Body of pancreas (tissue), 4 donors: ENCODE measurements around the gene MAP10. TPM values are rescaled to one million over a fixed set of nuclear protein-coding genes. Genes with fewer than 3 reads are reported as not detected.

Experiments used
- ATAC-seq: fragments of 150-250 bp; one replicate; pipeline ENCODE4 v1.9.1; 2016
- DNase-seq, 4 donors: peaks; one replicate each; pipeline ENCODE4 v3.0.0-alpha.2; 2019
- H3K27ac ChIP-seq, 4 donors: fragments of 200-600 bp; sonication (generic); 1 replicate in 3 of 4; 2 replicates in 1 of 4; pipeline versions ENCODE4 v1.5.1 to v1.6.1; 2016 to 2019; ENCODE audit warnings: mild to moderate bottlenecking in 1 of 4, mixed read lengths in 1 of 4, moderate library complexity in 1 of 4
- H3K27me3 ChIP-seq, 2 donors: fragments of 200-600 bp; sonication (generic); one replicate each; pipeline ENCODE4 v1.6.0; 2016; ENCODE audit warnings: mild to moderate bottlenecking in 1 of 2
- H3K36me3 ChIP-seq, 2 donors: fragments of 200-600 bp; sonication (generic); replicated peaks in 1 of 2; 2 replicates each; pipeline ENCODE4 v1.5.1; 2016; ENCODE audit warnings: low read depth in 2 of 2; ENCODE audit not compliant: insufficient read depth in 1 of 2
- H3K4me1 ChIP-seq: fragments of 200-600 bp; sonication (generic); one replicate; pipeline ENCODE4 v1.6.0; 2016
- H3K4me3 ChIP-seq, 2 donors: fragments of 200-600 bp; sonication (generic); 1 replicate in 1 of 2; 2 replicates in 1 of 2; pipeline ENCODE4 v1.5.1; 2016 to 2019
- H3K9me3 ChIP-seq, 3 donors: fragments of 200-600 bp; sonication (generic); 1 replicate in 2 of 3; 2 replicates in 1 of 3; pipeline ENCODE4 v1.5.1; 2016
- POLR2A ChIP-seq, 3 donors: fragments of 450-650 bp; IDR thresholded peaks; one replicate each; pipeline ENCODE4 v1.6.1; 2016; ENCODE audit warnings: antibody characterized with exemption in 3 of 3, mild to moderate bottlenecking in 2 of 3
- WGBS, 2 donors: methylation state at CpG; one replicate each; pipeline ENCODE4 v1.1.5; 2017; 5-methylcytosine and 5-hydroxymethylcytosine counted together
- intact Hi-C: fragments of 100-400 bp; cut with DNase I; formaldehyde crosslinking; loops from one replicate; pipeline ENCODE4 v1.15.1; 2023
- total RNA-seq, 2 donors: library from RNA; depleted of rRNA; stranded (reverse); fragments of >200 nt; gene quantifications; one replicate each; pipeline ENCODE4 v1.1.0, GENCODE V29; 2016
- TF ChIP-seq, protein P1 (sequence below), 7 experiments: fragments of 450-650 bp in 4 of 7; fragments of 200-600 bp in 3 of 7; sonication (generic) in 3 of 7; IDR thresholded peaks; one replicate each; pipeline ENCODE4 v1.5.1; 2016 to 2019; ENCODE audit warnings: antibody characterized with exemption in 7 of 7

The MAP10 gene
- total RNA-seq, 2 donors from 2014 or later, result 2.3 to 4.2 TPM

- ATAC-seq (no peak), DNase-seq (no peak)
- 64 to 77% methylated on average over 6 of the region's 6 CpGs for WGBS, 2 donors
- H3K4me3 ChIP-seq, result no peak overlapping the region
- TF ChIP-seq, protein P1, sequence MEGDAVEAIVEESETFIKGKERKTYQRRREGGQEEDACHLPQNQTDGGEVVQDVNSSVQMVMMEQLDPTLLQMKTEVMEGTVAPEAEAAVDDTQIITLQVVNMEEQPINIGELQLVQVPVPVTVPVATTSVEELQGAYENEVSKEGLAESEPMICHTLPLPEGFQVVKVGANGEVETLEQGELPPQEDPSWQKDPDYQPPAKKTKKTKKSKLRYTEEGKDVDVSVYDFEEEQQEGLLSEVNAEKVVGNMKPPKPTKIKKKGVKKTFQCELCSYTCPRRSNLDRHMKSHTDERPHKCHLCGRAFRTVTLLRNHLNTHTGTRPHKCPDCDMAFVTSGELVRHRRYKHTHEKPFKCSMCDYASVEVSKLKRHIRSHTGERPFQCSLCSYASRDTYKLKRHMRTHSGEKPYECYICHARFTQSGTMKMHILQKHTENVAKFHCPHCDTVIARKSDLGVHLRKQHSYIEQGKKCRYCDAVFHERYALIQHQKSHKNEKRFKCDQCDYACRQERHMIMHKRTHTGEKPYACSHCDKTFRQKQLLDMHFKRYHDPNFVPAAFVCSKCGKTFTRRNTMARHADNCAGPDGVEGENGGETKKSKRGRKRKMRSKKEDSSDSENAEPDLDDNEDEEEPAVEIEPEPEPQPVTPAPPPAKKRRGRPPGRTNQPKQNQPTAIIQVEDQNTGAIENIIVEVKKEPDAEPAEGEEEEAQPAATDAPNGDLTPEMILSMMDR (IDR thresholded peaks at IDR 0.05), result no peak
- TF ChIP-seq POLR2A (IDR thresholded peaks at IDR 0.05), result no peak
- no peak overlapping the region for H3K27ac ChIP-seq
- H3K9me3 ChIP-seq, result no peaks in the 10 kb centered on the region
- no peaks in the 10 kb centered on the region for H3K27me3 ChIP-seq
- H3K4me1 ChIP-seq, result no peaks in the 10 kb centered on the region
- no peaks in the 10 kb centered on the region for H3K36me3 ChIP-seq
- intact Hi-C loops, result no loop called here
These were observed 40.3 kb downstream of the MAP10 start for GRCh38 chr1:232845406-232845955.

DNA sequence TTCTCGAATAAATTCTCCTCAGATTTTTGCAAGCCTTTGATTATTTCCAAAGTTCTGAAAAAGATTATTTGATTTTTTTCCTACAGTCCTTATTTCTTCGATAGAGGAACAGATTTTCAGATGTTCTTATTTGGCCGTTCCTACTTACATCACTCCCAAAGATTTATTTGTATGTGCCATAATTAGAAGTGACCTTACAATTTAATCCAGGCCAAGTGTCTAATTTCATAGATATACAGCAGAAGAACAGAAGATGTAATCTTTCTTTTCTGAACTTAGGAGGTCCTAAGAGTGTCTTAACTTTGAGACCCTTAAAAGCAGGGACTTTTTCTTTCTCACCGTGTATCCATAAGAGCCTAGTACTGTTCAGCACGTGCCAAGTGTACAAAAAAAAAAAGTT, 46.3 kb downstream of the MAP10 start:
- TF ChIP-seq, protein P1 (IDR thresholded peaks at IDR 0.05), result no peak
- TF ChIP-seq POLR2A (IDR thresholded peaks at IDR 0.05), result no peak
- Histone ChIP-seq H3K4me3 (no peak overlapping the region), H3K9me3 (no peaks in the 10 kb centered on the region), H3K4me1 (no peaks in the 10 kb centered on the region), H3K27ac (no peak overlapping the region), H3K27me3 (no peaks in the 10 kb centered on the region), H3K36me3 (no peaks in the 10 kb centered on the region)
- no peak for ATAC-seq
- intact Hi-C loops, result no loop called here
- DNase-seq, result no peak
- WGBS, 2 donors, result 45 to 50% methylated on average over 5 of the region's 5 CpGs

DNA sequence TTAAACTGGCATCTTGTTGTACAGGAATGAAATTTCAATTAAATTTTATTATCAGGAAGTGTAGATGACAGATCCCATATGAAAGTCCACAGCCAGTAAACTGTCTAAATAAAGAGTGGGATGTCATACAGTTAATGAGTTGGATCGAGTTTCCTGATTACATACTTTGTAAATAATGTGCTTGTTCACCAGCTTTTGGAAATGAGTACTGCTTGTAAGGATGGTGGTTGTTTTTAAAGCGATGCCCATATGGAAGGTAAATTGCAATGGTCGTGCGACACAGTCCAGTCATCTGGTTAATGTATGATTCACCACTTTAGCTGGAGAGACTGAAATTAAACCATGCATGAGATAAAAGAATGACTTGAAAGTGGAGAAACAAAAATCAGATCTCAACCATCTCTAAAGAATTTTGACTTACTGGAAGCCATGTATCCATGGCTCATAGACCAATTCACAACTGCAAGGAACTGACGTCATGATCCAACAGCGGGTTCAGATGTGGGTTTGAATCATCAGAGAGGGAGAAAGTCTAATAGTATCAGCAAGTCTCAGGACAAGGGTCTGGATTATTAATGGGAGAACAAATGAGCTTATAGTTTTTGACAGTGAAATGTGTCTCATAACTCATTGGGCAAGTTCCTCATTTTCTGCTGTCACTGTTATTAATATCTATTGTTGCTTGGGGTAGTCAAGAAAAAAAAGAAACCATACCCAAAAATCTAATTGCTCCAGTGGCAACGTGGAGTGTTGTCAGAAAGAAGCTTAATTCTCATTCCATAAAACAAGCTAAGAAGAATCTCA, 49.0 kb downstream of the MAP10 start:
- intact Hi-C loops, result no loop called here
- Histone ChIP-seq H3K4me1 (no peaks in the 10 kb centered on the region), H3K27ac (no peak overlapping the region), H3K36me3 (no peaks in the 10 kb centered on the region), H3K9me3 (no peaks in the 10 kb centered on the region), H3K4me3 (no peak overlapping the region), H3K27me3 (no peaks in the 10 kb centered on the region)
- TF ChIP-seq, protein P1 (IDR thresholded peaks at IDR 0.05), result no peak
- TF ChIP-seq POLR2A (IDR thresholded peaks at IDR 0.05), result no peak
- DNase-seq (no peak), ATAC-seq (no peak)
- WGBS, 2 donors, result 61 to 66% methylated on average over 7 of the region's 7 CpGs

GRCh38 chr1:232854798-232855159, 49.6 kb downstream of the MAP10 start:
- DNase-seq, result no peak

More at GRCh38 chr1:232854798-232855159, 49.6 kb downstream of the MAP10 start:
- Histone ChIP-seq H3K36me3 (no peaks in the 10 kb centered on the region), H3K9me3 (no peaks in the 10 kb centered on the region), H3K27me3 (no peaks in the 10 kb centered on the region), H3K4me1 (no peaks in the 10 kb centered on the region), H3K27ac (no peak overlapping the region), H3K4me3 (no peak overlapping the region)
- ATAC-seq, result no peak
- WGBS, 2 donors, result 84 to 89% methylated on average over 2 of the region's 2 CpGs
- intact Hi-C loops, result no loop called here
- TF ChIP-seq POLR2A (IDR thresholded peaks at IDR 0.05), result no peak
- TF ChIP-seq, protein P1 (IDR thresholded peaks at IDR 0.05), result no peak
